HG03565 (cell line): ENCODE results near the gene FOXL2.

Experiments
- ATAC-seq: cut with Tn5 transposase; IDR thresholded peaks from one replicate; pipeline ENCODE4 v1.9.1; 2021; ENCODE audit warnings: mild to moderate bottlenecking, moderate library complexity; ENCODE audit not compliant: unreplicated experiment

Gene FOXL2

DNA sequence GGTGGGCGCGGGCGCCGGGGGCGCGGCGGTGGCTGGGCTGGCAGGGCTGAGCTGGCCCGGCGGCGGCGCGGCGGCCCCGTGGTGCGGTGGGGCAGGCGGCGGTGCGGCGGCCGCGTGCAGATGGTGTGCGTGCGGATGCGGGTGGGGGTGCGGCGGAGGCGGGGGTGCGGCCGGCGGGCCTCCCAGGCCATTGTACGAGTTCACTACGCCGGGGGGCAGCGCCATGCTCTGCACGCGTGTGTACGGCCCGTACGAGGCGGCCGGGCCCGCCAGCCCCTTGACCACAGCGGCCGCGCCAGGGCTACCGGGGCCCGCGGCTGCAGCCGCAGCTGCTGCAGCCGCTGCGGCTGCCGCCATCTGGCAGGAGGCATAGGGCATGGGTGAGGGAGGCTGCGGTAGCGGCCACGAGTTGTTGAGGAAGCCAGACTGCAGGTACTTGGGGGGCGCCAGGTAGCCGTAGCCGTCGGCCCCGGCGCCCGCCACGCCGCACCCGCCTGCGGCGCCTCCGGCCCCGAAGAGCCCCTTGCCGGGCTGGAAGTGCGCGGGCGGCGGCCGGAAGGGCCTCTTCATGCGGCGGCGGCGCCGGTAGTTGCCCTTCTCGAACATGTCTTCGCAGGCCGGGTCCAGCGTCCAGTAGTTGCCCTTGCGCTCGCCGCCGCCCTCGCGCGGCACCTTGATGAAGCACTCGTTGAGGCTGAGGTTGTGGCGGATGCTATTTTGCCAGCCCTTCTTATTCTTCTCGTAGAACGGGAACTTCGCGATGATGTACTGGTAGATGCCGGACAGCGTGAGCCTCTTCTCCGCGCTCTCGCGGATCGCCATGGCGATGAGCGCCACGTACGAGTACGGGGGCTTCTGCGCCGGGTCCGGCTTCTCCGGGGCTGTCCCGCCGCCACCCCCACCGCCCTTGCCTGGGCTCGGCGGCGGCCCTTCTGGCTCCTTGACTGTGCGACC is 951 bp downstream of the FOXL2 start:
- no peak for ATAC-seq

DNA sequence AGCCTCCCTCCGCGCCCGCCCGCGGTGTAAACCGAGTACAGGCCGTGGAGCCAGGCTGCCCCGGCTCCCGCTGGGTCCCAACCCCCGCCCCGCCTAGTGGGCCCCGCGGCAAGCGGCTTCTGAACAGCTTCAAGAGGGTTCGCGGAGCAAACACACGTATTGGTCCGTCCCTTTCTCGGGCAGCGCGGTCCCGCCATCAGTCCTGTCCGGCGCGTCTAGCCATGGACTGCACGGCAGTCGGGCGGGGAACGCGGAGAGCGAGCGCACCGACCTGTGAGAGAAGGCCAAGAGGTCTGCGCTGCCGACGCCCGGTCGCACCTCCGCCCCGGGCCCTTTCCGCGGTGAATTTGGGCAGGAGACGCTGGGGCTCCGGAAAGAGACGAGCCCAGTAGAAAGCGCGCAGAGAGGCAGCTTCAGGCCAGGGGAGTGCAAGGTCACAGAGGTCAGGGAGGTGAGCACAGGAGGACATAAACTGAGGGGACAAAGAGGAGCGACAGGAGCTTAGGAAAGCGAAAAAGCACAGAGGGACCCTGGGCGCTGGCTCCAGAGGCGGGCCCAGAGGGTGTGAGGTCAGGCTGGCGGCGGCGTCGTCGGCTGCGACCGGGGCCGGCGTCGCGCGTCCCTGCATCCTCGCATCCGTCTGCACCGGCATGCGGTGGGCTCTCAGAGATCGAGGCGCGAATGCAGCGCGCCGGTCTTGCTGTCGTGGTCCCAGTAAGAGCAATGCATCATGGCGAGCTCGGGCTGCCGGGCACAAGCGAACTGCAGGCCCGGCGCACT is 1.8 kb downstream of the FOXL2 start:
- ATAC-seq = no peak

DNA sequence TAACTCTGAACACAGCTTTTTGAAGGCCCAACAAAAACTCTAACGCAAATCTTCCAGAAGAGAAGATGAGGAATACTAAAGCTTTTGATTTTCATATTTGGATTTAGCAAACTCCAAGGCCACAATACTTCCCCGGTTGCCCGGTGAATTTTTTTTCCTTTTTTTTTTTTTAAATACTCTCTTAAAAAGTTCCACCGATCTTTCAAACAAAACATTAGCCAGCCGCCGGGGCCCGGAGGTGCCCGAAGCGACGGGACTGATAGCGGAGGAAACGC is 2.3 kb downstream of the FOXL2 start:
- ATAC-seq = no peak

DNA sequence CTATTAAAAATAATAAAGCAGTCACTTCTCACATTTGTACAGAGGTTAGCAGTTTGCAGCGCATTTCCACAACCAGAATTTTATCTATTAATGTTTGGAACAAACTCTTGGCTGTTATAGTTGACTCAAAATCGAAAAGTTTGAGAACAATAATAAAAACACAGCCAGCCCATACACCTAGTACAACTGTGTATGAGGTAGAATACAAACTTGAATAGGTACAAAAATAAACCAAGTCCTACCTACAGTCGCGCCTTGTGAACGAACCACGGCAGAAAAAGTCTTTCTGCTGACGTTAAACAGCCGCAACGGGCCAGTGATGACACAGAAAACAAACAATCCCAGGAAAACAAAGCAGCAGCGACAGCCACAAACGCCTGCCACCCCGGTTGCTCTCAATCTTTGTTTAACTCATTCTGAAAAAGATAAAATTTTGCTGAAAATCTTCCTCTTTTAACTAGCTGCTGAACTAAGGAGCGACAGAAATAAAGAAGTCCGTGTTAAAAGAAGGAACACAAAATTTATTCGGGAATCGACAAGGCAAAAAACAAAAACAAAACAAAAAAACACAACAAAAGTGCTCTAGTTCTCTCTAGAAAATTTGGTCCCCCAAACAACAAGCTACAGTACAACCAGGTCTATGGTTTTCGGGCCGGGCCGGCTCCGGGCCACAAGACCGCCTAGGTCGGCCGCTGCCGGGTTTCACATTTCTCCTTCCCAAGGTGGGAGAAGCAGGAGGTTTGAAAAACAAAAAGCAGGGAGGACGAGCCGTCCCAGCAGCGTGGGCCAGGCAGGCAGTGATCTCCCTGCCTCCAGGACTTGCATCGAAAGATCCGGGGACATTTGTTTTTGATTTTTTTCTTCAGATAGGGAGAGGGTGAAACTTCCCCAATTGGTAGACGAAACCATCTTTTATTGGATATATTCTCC is 2.9 kb downstream of the FOXL2 start:
- no peak for ATAC-seq

DNA sequence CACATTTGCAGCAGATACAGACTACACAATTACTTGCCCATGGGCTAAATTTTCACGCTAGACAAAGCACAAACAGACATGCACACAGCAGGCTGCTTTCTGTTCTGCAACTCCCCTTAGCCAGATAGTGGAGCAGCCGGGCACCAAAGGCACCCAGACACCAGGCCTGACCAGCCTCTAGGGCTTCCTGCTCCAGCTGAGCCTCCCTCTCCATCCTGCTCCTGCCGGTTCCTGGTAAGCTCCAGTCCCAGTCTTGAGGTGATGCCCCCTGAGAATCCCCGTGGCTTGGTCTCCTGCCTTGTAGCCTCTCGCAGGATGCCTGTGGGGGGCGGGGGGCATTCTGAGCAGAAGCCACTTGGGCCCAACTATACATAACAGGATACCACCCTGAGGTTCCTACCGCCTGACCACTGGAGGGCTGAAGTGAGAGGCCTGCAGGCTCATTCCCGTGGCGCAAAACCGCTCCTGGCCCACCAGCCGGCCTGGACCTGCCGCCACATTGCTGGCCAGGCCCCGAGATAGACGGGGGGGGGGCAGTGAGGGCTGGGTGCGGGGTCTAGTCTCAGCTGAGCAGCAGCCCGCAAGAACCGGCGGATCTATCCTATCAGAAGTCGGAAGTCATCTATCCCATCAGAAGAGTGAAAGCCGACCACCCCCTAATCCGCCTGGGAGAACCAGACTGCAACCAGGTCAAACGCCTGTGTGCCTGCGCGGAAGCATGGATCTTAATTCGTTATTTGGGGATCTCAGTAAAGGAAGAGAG is 3.9 kb downstream of the FOXL2 start:
- ATAC-seq = no peak

DNA sequence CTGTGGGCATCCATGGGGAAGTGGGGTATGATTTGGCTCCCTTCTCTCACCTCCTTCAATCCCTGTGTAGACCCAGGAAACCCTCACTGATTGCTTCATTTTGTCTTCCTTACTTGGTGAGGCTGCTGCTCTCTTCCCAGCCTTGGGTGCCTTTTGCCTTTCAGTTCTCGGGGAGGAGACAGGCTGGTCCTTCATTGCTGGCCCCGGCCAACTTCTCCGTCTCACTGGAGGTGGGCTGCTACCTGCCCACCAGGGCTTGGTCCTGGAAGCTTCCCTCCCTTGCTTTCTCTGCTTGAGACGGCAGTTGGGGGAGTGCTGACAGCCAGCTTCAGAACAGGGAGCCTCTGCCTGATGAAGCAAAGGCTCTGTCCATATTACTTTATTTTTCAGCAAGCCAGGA is 4.7 kb downstream of the FOXL2 start:
- no peak for ATAC-seq

DNA sequence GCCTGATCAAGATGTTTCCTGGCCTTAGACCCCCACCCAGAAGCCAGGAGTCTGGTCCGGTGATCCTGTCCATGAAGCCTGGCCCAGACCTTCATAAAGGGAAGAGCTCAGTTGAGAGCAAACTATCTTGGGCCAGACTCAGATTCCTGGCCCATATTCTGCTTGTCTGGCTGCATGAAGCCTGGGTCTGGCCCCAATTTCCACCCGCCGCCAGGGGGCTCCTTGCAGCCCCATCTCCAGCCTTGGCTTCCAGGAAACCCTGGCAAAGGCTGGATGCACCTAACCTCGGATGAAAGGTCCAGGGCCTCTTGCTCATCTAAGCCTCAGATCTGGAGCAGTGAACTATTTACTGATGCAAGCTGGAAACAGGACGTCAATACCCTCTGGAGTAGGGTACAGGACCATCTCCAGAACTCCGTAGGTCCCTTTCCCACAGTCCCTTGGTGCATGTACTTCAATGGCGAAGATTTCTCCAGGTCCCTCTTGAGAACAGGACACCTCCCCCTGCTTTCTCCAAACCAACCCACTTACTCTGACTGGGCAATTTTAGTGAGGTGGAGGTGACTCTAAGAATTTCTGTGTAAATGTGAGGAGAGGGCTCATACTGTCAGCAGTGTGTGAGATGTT is 5.6 kb downstream of the FOXL2 start:
- ATAC-seq = no peak

DNA sequence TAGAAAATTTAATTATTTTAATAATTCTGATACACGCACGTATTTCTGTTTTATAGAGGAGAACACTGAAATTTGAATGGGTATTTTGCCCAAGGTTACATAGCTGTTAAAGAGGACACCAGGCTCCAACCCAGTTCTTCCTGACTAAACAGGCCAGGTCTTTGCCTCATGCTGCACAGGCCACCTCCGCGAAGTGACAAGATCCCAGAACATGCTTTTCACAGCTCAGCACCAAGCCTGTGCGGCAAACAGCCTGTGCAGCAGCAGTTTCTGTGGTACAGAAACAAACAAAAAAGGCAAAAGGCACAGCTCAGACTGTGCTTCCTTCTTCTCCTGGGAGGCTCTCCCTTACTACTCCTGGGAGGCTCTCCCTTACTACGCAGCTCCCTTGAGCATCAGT is 6.5 kb downstream of the FOXL2 start:
- ATAC-seq = no peak

DNA sequence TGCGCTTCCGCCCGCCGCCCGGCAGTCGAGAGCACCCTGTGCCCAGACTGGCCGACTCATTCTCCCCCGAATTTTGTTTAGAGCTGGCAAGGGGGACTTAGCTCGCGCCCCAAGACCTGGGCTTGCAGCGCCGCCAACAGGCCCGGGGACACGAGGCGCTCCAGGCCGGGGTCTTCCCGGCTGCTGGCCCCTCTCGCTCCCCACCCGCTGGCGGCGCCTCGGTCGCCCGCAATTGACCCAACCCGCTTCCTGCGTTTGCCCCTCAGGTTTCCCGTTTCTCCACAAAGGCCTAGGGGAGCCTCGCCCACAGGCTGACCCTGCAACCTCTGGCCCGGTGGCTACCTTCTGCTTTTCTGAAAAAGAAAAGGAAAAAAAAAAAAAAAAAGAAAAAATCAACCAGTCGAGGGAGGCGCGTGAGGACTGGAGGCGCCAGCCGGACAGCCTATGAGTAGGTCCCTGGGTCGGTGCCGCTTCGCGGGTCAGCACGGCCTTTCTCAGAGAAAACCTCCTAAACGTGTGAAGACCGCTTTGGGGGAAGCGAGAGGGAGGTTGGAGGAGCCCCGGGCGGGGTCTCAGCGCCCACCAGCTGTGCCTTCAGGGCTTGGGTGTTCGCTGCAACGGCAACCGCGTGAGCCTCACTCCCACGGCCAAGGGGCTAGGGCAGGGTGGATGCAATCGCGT is 7.2 kb downstream of the FOXL2 start:
- no peak for ATAC-seq

DNA sequence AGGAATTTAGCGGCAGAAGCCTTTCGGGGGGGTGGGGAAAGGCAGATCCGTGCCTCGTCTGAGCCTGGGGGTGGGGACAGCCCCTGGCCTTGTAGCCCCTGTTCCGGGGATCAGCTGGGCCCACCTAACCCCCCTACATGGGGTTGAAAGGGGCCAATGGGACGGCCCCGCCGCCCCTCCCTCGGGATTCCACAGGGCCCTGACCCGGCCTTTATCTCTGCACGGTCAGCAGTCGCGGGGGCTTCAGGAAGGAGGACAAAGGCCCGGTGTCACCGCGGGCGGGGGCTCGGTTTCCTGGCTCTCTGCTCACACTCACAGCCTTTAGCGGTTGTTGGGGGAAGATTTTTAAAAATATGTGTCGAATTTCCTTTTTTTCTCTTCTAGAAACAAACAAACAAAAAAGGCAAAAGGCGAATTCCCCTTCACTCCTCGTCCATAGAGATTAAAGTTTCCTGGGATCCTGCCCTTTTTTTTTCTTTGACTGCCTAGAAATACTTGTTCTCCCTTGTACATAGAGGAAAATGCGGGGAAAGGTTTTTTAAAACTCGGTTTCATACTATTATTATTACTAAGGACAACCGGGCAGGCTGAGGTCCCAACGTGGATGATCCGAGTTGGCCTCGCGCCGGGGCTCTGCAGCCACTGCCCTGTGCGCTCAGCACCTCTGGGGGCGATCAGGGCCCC is 7.9 kb downstream of the FOXL2 start:
- ATAC-seq = no peak

DNA sequence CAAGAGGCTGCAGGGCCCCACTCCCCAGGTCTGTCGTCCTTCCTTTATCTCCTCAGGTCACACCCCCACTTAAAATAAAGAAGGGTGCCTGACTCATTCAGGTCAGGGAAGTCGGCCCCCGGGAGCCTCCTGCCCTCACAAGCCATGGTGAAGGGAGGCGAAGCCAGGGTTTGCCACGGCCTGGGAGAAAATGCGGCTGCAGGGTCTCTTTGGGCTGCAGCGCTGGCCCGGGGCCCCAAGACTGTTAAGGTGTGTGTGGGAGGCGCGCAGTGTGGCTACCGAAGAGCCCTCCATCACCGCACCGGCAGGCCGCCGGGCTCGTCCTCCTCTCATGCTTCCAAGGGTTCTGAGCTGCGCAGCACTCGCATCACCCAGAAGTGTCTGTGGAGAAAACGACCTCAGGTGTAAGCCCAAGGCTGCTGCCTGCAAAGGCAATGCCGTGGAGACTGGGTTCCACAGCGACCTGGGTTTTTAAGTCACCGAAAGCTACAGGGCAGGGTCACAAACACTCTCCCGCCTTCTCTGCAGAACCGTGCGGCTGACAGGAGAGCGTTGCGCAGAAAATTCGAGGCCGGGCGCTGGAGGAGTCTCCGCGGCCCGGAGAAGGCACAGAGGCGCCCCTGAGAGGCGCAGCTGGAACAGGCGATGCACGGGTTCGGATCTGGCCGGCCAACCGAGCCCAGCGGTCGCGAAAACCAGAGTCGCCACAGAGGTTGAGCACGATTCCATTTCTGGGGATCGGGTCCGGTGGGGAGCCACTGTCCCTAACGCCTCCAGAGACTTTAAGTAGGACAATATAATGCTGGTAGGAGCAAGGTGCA is 8.7 kb downstream of the FOXL2 start:
- ATAC-seq = no peak

DNA sequence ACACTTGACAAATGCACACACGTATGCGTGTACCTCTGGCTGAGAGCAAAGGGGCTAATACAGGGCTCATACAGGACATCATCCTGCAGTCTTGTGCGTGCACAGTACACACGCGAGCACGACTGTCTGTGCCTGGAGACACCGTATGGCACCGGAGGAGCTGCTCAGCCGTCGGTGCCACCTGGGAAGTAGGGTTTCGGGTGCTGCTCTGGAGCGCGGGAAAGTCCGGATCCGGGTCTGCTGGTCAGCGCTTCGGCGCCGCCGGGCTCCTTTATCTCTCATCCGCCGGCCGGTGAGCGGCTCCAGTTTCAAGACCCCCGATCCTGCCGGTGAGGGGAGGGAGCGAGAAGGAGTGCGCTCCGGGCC is 9.3 kb downstream of the FOXL2 start:
- ATAC-seq = no peak

DNA sequence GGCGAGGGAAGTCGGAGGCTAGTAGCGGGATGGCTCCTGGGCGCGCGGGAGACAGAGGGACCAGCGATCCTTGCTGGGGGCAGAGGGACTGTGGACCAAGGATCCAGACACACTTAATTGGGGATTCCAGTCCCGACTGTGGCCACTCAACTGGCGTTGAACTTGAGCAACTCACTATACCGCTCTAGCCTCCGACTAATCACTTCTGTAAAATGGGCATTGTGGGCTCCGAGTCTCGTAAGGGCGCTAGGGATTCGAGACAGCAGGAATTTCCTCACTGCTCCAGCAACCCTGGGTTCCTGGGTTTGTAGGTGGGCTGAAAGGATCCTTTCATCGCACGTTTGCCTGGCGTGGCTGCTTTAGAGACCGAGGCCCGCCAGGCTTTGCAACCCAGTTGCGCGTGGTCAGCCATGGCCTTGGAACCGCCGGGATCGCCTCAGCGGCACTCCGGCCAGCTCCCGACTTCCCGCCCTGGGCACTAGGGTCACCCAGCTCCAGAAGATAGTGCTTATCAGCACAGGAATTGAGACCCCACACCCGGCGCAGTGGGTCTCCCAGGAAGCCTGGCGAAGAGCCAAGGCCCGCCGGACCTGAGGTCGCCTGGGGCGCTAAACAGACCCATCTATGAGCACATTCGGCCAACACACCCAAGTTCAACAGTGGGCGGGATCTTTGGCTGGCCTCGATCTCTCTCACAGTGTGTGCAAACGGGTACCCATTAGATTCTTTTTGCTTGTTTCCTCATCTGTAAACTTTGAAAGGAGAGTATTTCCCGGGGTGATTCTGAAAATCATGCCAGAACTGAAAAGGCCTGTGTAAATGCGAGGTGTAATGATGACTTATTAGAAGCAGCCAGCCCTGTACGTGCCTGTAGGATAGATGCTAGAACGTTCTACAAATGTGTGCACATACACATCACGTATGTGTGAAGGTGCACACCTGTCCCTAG is 9.9 kb downstream of the FOXL2 start:
- no peak for ATAC-seq

DNA sequence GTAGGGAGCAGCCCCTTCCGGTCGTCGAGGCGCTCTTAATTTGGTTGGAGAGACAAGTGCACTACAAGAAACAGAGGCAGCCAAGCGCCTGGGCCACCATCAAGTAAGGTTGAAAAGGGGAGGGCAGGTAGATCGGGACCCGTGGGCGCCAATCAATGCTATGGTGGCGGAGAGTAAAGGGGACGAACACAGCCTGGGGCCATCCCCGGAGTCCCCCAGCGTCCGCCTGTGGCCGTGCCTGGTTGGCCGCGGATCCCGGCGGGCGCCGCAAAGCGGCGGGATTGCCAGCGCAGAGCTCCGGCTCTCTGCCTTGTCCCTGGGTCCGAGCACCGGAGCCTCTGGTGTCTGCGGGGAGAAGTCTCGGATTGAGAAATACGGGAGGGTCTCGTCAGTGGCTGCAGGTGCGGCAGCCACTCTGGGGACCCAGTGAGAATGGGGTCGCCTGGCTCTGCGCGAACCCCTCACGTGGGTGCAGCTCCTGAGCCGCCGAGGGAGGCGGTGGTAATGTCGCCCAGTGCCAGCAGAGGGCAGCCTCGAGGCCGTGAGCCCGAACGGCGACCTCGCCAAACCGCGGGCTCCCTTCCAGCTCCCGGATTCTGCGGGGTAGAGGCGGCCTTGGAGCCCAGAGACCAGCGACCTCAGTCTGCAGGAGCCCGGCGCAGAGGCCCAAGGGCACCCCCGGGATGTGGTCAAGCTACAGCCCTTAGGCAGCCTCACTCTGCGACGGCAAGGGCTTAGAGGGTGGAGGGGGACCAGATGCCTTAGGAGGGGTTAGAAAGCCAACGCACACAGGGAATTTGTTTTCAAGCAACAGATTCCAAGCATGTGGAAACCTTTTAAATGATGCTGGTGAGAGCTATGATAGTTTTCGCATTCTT is 10.8 kb downstream of the FOXL2 start:
- ATAC-seq = no peak

DNA sequence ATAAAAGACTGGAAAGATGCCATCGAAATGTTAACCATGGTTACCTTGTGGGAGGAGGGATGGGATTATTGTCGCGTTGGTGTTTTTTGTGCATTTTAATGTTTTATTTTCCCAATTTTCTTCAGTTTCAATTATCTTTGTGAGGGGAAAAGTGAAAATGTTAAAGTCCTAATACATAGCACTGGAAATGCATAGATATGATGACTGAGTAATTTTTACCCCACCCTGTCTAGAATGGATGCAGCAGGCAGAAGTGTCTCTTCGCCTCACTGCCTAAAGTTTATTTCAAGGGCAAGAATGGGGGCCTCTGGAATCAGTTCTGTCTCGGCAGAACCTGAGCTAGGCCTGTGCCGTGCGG is 11.5 kb downstream of the FOXL2 start:
- ATAC-seq = no peak
